OCI-LY7 (cell line): ENCODE results near the gene FAP.

ENCODE experiments used
- CTCF ChIP-seq: fragments of 200-600 bp; sonication (generic); conservative IDR thresholded peaks from 2 replicates; pipeline ENCODE4 v1.5.1; 2014; ENCODE audit warnings: mild to moderate bottlenecking, antibody characterized with exemption, low read length, moderate library complexity, mixed read lengths
- EZH2phosphoT487 ChIP-seq: fragments of 200-600 bp; sonication (generic); IDR thresholded peaks from 2 replicates; pipeline ENCODE4 v1.6.1; 2018; ENCODE audit warnings: low read depth, borderline replicate concordance, mild to moderate bottlenecking, mixed run types, antibody characterized with exemption, low read length, moderate library complexity, mixed read lengths

- TF ChIP-seq CTCF (no peak), EZH2phosphoT487 (no peak)
Measured at GRCh38 chr2:162243715-162244114, 470 bp upstream of the FAP start.
